PFSK-1 (cell line): ENCODE measurements around the gene SIX4.

ENCODE experiments used
- FOXP2 ChIP-seq: optimal IDR thresholded peaks from 2 replicates; pipeline ENCODE3; 2011; ENCODE audit warnings: borderline replicate concordance, control low read depth, inconsistent platforms; ENCODE audit not compliant: insufficient read depth; ENCODE audit errors: extremely low read length, extremely low read depth
- POLR2AphosphoS5 ChIP-seq: IDR thresholded peaks from 2 replicates; pipeline ENCODE4 v1.6.1; 2012; ENCODE audit warnings: low read depth, mild to moderate bottlenecking, control low read depth, low read length, moderate library complexity
- REST ChIP-seq, 2 experiments: IDR thresholded peaks; 2 replicates each; pipeline versions ENCODE4 v1.6.1 to v1.8.0; 2011 to 2012; ENCODE audit warnings: low read depth in 2 of 2, low read length in 2 of 2, control low read depth in 1 of 2, inconsistent platforms in 1 of 2, mild to moderate bottlenecking in 1 of 2, moderate library complexity in 1 of 2; ENCODE audit not compliant: insufficient read depth in 1 of 2
- SIN3A ChIP-seq: IDR thresholded peaks from 2 replicates; pipeline ENCODE4 v1.6.1; 2012; ENCODE audit warnings: mild to moderate bottlenecking, low read length, moderate library complexity, borderline replicate concordance; ENCODE audit not compliant: insufficient read depth
- TAF1 ChIP-seq: IDR thresholded peaks from 2 replicates; pipeline ENCODE4 v1.6.1; 2012; ENCODE audit warnings: low read length, control low read depth, borderline replicate concordance; ENCODE audit not compliant: insufficient read depth

Gene SIX4

DNA sequence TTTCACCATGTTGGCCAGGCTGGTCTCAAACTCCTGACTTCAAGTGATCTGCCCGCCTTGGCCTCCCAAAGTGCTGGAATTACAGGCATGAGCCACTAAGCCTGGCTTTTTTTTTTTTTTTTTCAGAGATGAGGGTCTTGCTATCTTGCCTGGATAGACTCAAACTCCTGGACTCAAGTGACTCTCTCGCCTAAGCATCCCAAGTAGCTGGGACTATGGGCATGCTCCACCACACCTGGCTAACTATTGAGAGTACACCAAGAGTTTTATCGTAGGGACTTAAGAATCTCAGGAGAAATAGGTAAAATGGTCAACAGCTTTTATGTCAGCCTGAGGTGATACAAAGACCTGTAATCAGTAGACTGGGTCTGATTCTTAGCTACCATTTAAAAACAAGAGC is 43.6 kb downstream of the SIX4 start:
- TF ChIP-seq FOXP2 (no peak), POLR2AphosphoS5 (no peak), TAF1 (no peak), SIN3A (no peak)

GRCh38 chr14:60679566-60680258 is 44.4 kb downstream of the SIX4 start:
- TF ChIP-seq SIN3A, result no peak
- no peak for TF ChIP-seq POLR2AphosphoS5
- TF ChIP-seq FOXP2, result no peak
- no peak for TF ChIP-seq REST (IDR thresholded peaks at IDR 0.05; ENCODE audit: insufficient read depth in 1 of 2, low read depth in 2 of 2, low read length in 2 of 2)
- no peak for TF ChIP-seq TAF1

DNA sequence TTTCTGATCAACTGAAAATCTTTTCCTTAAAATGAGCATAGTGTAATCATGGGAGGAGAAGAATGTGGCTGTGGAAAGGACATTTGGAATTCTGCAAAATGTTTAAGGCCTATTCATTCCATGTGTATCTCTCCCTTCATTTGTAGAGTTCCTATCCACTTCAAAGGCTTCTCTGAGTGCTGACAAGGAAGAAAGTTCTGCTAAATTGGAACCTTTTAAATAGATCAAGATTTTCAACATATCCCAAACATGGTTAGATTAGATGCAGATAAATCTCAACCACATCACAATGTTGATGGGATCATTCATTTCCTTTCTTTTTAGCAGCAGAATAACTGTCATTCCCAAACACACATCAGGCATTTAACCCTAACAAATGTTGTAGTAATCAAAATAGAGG is 46.5 kb downstream of the SIX4 start:
- TF ChIP-seq POLR2AphosphoS5 (no peak), SIN3A (no peak), REST (IDR thresholded peaks at IDR 0.05; ENCODE audit: insufficient read depth in 1 of 2, low read depth in 2 of 2, low read length in 2 of 2) (no peak), FOXP2 (no peak), TAF1 (no peak)

DNA sequence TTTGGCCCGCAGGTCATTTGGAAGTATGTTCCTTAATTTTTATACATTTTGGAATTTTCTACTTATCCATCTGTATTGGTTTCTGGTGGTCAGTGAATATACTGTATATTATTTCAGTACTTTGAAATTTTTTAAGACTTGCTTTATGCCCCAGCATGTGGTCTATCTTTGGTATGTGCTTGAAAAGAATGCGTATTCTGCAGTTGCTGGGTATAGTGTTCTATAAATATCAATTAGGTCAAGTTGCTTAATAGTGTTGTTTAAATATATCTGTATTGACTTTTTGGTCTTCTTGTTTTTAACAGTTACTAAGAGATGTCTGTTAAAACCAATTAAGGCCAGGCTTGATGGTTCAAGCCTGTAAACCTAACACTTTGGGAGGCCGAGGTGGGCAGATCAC is 53.2 kb downstream of the SIX4 start:
- TF ChIP-seq POLR2AphosphoS5 (no peak), FOXP2 (no peak), TAF1 (no peak), REST (IDR thresholded peaks at IDR 0.05; ENCODE audit: insufficient read depth in 1 of 2, low read depth in 2 of 2, low read length in 2 of 2) (no peak), SIN3A (no peak)

DNA sequence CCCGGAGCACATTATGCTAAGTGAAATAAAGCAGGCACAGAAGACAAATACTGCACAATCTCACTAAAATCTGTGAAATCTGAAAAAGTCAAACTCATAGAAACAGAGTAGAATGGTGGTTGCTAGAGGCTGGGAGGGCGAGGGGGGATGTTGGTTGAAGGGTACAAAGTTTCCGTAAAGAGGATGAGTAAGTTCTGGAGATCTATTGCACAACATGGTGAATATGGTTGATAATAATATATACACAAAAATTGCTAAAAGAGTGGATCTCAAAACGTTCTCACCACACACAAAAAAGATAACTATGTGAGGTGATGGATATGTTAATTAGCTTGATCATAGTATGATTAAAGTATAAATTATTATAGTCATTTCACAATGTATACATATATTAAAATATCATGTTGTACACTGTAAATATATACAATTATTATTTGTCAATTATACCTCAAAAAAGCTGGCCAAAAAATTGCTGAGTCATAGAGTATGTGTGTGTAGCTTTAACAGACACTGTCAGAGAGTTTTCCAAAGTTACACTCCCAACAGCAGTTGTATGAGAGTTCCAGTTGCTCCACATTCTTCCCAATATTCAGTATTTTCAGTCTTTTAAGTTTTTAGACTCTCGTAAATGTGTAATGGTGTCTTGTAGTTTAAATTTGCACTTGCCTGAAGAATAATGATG is 55.6 kb downstream of the SIX4 start:
- TF ChIP-seq SIN3A (no peak), FOXP2 (no peak), POLR2AphosphoS5 (no peak), TAF1 (no peak), REST (IDR thresholded peaks at IDR 0.05; ENCODE audit: insufficient read depth in 1 of 2, low read depth in 2 of 2, low read length in 2 of 2) (no peak)
